ENCODE data around the gene TMEM238. TPM values are rescaled to one million over a fixed set of nuclear protein-coding genes. Genes with fewer than 3 reads are reported as not detected.

The TMEM238 gene
- total and polyA plus RNA-seq, 9 of the 15 experiments (the other 6 are each of a cell fraction or from before 2014, with no cell fraction given), result 0.18 to 5.1 (median 1.3) TPM; not detected in 4

GRCh38 chr19:55385724-55386492 lies 1.8 kb upstream of the TMEM238 start, which contains the start of gene RPL28 (continued):
- TF ChIP-seq AFF4 (CRISPR knock-in tag; IDR thresholded peaks at IDR 0.05), result peak; percentile 40
- TF ChIP-seq TAF9B (IDR thresholded peaks at IDR 0.05; ENCODE audit: partially characterized antibody), result peak; percentile 99
- no peak for TF ChIP-seq NR3C1 (CRISPR knock-in tag; IDR thresholded peaks at IDR 0.05)
- TF ChIP-seq NR2C2 (CRISPR knock-in tag; IDR thresholded peaks at IDR 0.05), result peak; percentile 39; the same call in 1 of the 2 replicates
- peak; percentile 21; the same call in 1 of the 2 replicates for TF ChIP-seq NR2C2 (tag; IDR thresholded peaks at IDR 0.05)
- TF ChIP-seq YY1 (IDR thresholded peaks at IDR 0.05; ENCODE audit: borderline replicate concordance in 1 of 3, control insufficient read depth in 1 of 3, extremely low read depth in 1 of 3, insufficient read depth in 3 of 3, insufficient read length in 1 of 3, insufficient replicate concordance in 2 of 3, low read depth in 1 of 3, low read length in 2 of 3), result peak in 2 of 3 experiments; percentile 43 to 79
- peak; percentile 99 for TF ChIP-seq POLR2A (conservative IDR thresholded peaks at IDR 0.05)
- no peak for TF ChIP-seq REST (IDR thresholded peaks at IDR 0.05; ENCODE audit: borderline replicate concordance)
- TF ChIP-seq REST (CRISPR knock-in tag; IDR thresholded peaks at IDR 0.05; ENCODE audit: low read depth), result peak; percentile 60; the same call in 1 of the 2 replicates
- peak; percentile 79 for TF ChIP-seq PRPF4 (IDR thresholded peaks at IDR 0.05; ENCODE audit: insufficient read depth, low read depth, low read length, poor library complexity, severe bottlenecking)
- no peak for TF ChIP-seq SMAD2 (IDR thresholded peaks at IDR 0.05; ENCODE audit: low read depth, low read length)
- 0 out of 2 replicates have a peak, but pooled peaks have one; percentile 15 for TF ChIP-seq ZNF134 (CRISPR knock-in tag; conservative IDR thresholded peaks at IDR 0.05)

Measured in K562 (cell line).